H1 (cell line): ENCODE results near the gene SECTM1. TPM values are rescaled to one million over a fixed set of nuclear protein-coding genes. Genes with fewer than 3 reads are reported as not detected.

ENCODE experiments used
- CTCF ChIA-PET: fragments of 300-600 bp; sonication (Branson Sonifier 250); formaldehyde crosslinking; loops from one replicate; lab custom pipeline; 2021; ENCODE audit not compliant: partially characterized antibody; lab: Charles Lee
- POLR2A ChIA-PET: fragments of 300-600 bp; sonication (Branson Sonifier 250); formaldehyde crosslinking; loops from one replicate; lab custom pipeline; 2021; ENCODE audit warnings: inconsistent platforms; ENCODE audit not compliant: partially characterized antibody; lab: Charles Lee
- DNase-seq, 2 experiments: peaks; one replicate each; pipeline versions ENCODE4 v3.0.0 to v3.0.0-alpha.2; 2010 to 2022; ENCODE audit warnings: low spot score in 2 of 2, low read depth in 1 of 2, mixed read lengths in 1 of 2
- FAIRE-seq: peaks from 2 replicates; lab custom pipeline; 2011; peaks lifted over from hg19 to GRCh38; lab: Jason Lieb, UNC
- H2AFZ ChIP-seq: 2 replicates; pipeline ENCODE4 v1.8.1; 2012; ENCODE audit warnings: low read length, inconsistent platforms
- H2AK5ac ChIP-seq: 2 replicates; pipeline ENCODE4 v1.6.1; 2013; ENCODE audit warnings: low read depth, low read length
- H2BK120ac ChIP-seq: replicated peaks from 2 replicates; pipeline ENCODE3; 2013; ENCODE audit warnings: low read depth, low read length, inconsistent platforms
- H2BK12ac ChIP-seq: 2 replicates; pipeline ENCODE4 v1.6.1; 2013; ENCODE audit warnings: low read depth, low read length
- H2BK15ac ChIP-seq: 2 replicates; pipeline ENCODE4 v1.6.1; 2013; ENCODE audit warnings: low read length
- H2BK20ac ChIP-seq: 2 replicates; pipeline ENCODE4 v1.6.1; 2013; ENCODE audit warnings: low read length
- H2BK5ac ChIP-seq: 2 replicates; pipeline ENCODE4 v1.6.1; 2013; ENCODE audit warnings: low read depth, low read length
- H3K14ac ChIP-seq: 2 replicates; pipeline ENCODE4 v1.6.1; 2013; ENCODE audit warnings: inconsistent platforms; ENCODE audit not compliant: insufficient read length
- H3K18ac ChIP-seq: 2 replicates; pipeline ENCODE4 v1.6.1; 2013; ENCODE audit warnings: low read length; ENCODE audit errors: extremely low read depth
- H3K23ac ChIP-seq: 2 replicates; pipeline ENCODE4 v1.6.1; 2013; ENCODE audit warnings: inconsistent platforms; ENCODE audit not compliant: insufficient read length
- H3K23me2 ChIP-seq: 2 replicates; pipeline ENCODE4 v1.6.1; 2013; ENCODE audit warnings: low read depth, low read length
- H3K27ac ChIP-seq: 2 replicates; pipeline ENCODE4 v1.6.1; 2011; ENCODE audit warnings: low read depth, low read length, inconsistent platforms
- H3K27me3 ChIP-seq, 4 experiments: replicated peaks in 1 of 4; 1 replicate in 1 of 4; 2 replicates in 3 of 4; pipeline versions ENCODE4 v1.6.1 to v1.8.1; 2011 to 2013; ENCODE audit warnings: low read length in 3 of 4, mild to moderate bottlenecking in 3 of 4, inconsistent platforms in 2 of 4, mixed read lengths in 2 of 4, moderate library complexity in 1 of 4; ENCODE audit not compliant: control insufficient read depth in 3 of 4, insufficient read depth in 3 of 4; ENCODE audit errors: extremely low read depth in 1 of 4
- H3K36me3 ChIP-seq, 4 experiments: 2 replicates each; pipeline versions ENCODE4 v1.6.1 to v1.8.1; 2011 to 2013; ENCODE audit warnings: mild to moderate bottlenecking in 4 of 4, low read length in 3 of 4, moderate library complexity in 2 of 4, control low read depth in 1 of 4, inconsistent platforms in 1 of 4; ENCODE audit not compliant: insufficient read depth in 4 of 4, control insufficient read depth in 2 of 4
- H3K4ac ChIP-seq: replicated peaks from 2 replicates; pipeline ENCODE3; 2013; ENCODE audit warnings: low read length, low read depth, mixed read lengths, inconsistent platforms; ENCODE audit not compliant: insufficient read length
- H3K4me1 ChIP-seq, 4 experiments: replicated peaks in 1 of 4; 1 replicate in 1 of 4; 2 replicates in 3 of 4; pipeline versions ENCODE4 v1.6.1 to v1.8.1; 2011 to 2013; ENCODE audit warnings: low read length in 3 of 4, inconsistent platforms in 2 of 4, mixed read lengths in 1 of 4; ENCODE audit not compliant: insufficient read depth in 4 of 4, control insufficient read depth in 3 of 4
- H3K4me2 ChIP-seq, 2 experiments: 2 replicates each; pipeline versions ENCODE4 v1.6.1 to v1.8.1; 2011 to 2013; ENCODE audit warnings: low read depth in 2 of 2, low read length in 2 of 2, control low read depth in 1 of 2, inconsistent platforms in 1 of 2, mild to moderate bottlenecking in 1 of 2; ENCODE audit not compliant: insufficient read depth in 1 of 2
- H3K4me3 ChIP-seq, 4 experiments: fragments of 200-600, 300-600 bp in 1 of 4; sonication (generic), shearing (Covaris generic), sonication (Bioruptor Twin) in 1 of 4; 2 replicates each; pipeline versions ENCODE4 v1.5.1 to v1.8.1; 2011 to 2016; ENCODE audit warnings: low read length in 4 of 4, low read depth in 3 of 4, control low read depth in 2 of 4, inconsistent platforms in 2 of 4, mild to moderate bottlenecking in 2 of 4, mixed read lengths in 1 of 4, moderate library complexity in 1 of 4; ENCODE audit not compliant: insufficient read depth in 2 of 4; ENCODE audit errors: extremely low read depth in 1 of 4
- H3K56ac ChIP-seq: replicated peaks from 2 replicates; pipeline ENCODE3; 2013; ENCODE audit warnings: low read depth, mild to moderate bottlenecking, mixed read lengths, low read length, inconsistent platforms; ENCODE audit not compliant: insufficient read length
- H3K79me1 ChIP-seq: 2 replicates; pipeline ENCODE4 v1.6.1; 2013; ENCODE audit warnings: low read depth, low read length, control low read depth
- H3K79me2 ChIP-seq, 2 experiments: 2 replicates each; pipeline versions ENCODE4 v1.6.1 to v1.8.1; 2012 to 2013; ENCODE audit warnings: low read length in 2 of 2, mild to moderate bottlenecking in 2 of 2, inconsistent platforms in 1 of 2; ENCODE audit not compliant: insufficient read depth in 2 of 2, control insufficient read depth in 1 of 2
- H3K9ac ChIP-seq, 4 experiments: replicated peaks in 1 of 4; 1 replicate in 1 of 4; 2 replicates in 3 of 4; pipeline versions ENCODE4 v1.6.1 to v1.8.1; 2011 to 2013; ENCODE audit warnings: low read depth in 3 of 4, low read length in 3 of 4, control low read depth in 2 of 4, mild to moderate bottlenecking in 2 of 4, moderate library complexity in 2 of 4, inconsistent platforms in 1 of 4; ENCODE audit errors: extremely low read depth in 1 of 4
- H3K9me3 ChIP-seq, 2 experiments: 2 replicates each; pipeline versions ENCODE4 v1.6.1 to v1.8.1; 2012 to 2013; ENCODE audit warnings: mild to moderate bottlenecking in 2 of 2, moderate library complexity in 2 of 2, control low read depth in 1 of 2, inconsistent platforms in 1 of 2, low read depth in 1 of 2, low read length in 1 of 2, mixed read lengths in 1 of 2; ENCODE audit not compliant: insufficient read depth in 2 of 2
- H4K20me1 ChIP-seq, 2 experiments: replicated peaks in 1 of 2; 2 replicates each; pipeline versions ENCODE3 to v1.8.1; 2011 to 2013; ENCODE audit warnings: inconsistent platforms in 2 of 2, low read length in 2 of 2, mild to moderate bottlenecking in 1 of 2; ENCODE audit not compliant: insufficient read depth in 2 of 2, control insufficient read depth in 1 of 2
- H4K5ac ChIP-seq: 2 replicates; pipeline ENCODE4 v1.6.1; 2013; ENCODE audit warnings: low read length, low read depth, mixed read lengths, inconsistent platforms; ENCODE audit not compliant: insufficient read length
- H4K8ac ChIP-seq: 2 replicates; pipeline ENCODE4 v1.8.0; 2013; ENCODE audit warnings: mild to moderate bottlenecking, moderate library complexity, low read length, inconsistent platforms; ENCODE audit not compliant: insufficient read depth; ENCODE audit errors: extremely low read depth
- H4K91ac ChIP-seq: replicated peaks from 2 replicates; pipeline ENCODE3; 2013; ENCODE audit warnings: low read length, mixed read lengths, inconsistent platforms; ENCODE audit not compliant: insufficient read length
- GTF2F1 ChIP-seq: IDR thresholded peaks from 2 replicates; pipeline ENCODE4 v1.6.1; 2012; ENCODE audit warnings: low read depth, low read length, improper control_type of control experiment, borderline replicate concordance
- KDM1A ChIP-seq: fragments of 200-600, 300-600 bp; sonication (generic); IDR thresholded peaks from 2 replicates; pipeline ENCODE4 v1.7.1; 2016; ENCODE audit warnings: mild to moderate bottlenecking, low read length, borderline replicate concordance
- MAFK ChIP-seq: IDR thresholded peaks from 2 replicates; pipeline ENCODE4 v1.6.1; 2012; ENCODE audit warnings: low read depth, mild to moderate bottlenecking, improper control_type of control experiment, low read length
- SP1 ChIP-seq: IDR thresholded peaks from 2 replicates; pipeline ENCODE4 v1.6.1; 2011; ENCODE audit warnings: low read depth, low read length
- SP4 ChIP-seq: IDR thresholded peaks from 2 replicates; pipeline ENCODE4 v1.6.1; 2012; ENCODE audit warnings: low read length, inconsistent platforms
- SUZ12 ChIP-seq: fragments of 200-600 bp; sonication (generic); IDR thresholded peaks from 2 replicates; pipeline ENCODE4 v1.6.1; 2012; ENCODE audit warnings: mild to moderate bottlenecking, inconsistent platforms, low read length, moderate library complexity, mixed read lengths
- TAF1 ChIP-seq: IDR thresholded peaks from 2 replicates; pipeline ENCODE4 v1.6.1; 2011; ENCODE audit warnings: mild to moderate bottlenecking, low read depth, low read length
- YY1 ChIP-seq: IDR thresholded peaks from 2 replicates; pipeline ENCODE4 v1.6.1; 2011; ENCODE audit warnings: low read depth, mild to moderate bottlenecking, low read length
- WGBS, 2 experiments: shearing (Covaris generic) in 1 of 2; methylation state at CpG; one replicate each; pipeline versions ENCODE4 v1.1.6 to v1.1.7; 2013 to 2015; ENCODE audit warnings: low lambda C conversion rate in 2 of 2, mixed read lengths in 2 of 2, inconsistent platforms in 1 of 2, low coverage in 1 of 2, missing lambda C conversion rate in 1 of 2; ENCODE audit not compliant: insufficient replicate concordance in 2 of 2, insufficient coverage in 1 of 2, insufficient read length in 1 of 2; ENCODE audit errors: extremely low coverage in 1 of 2, missing lambda C conversion rate in 1 of 2; 5-methylcytosine and 5-hydroxymethylcytosine counted together
- polyA plus RNA-seq, 7 experiments: library from polyadenylated mRNA; depleted of rRNA in 3 of 7; stranded (reverse) in 5 of 7; unstranded in 2 of 7; fragments of >200 nt in 5 of 7; fragments of 200-250 nt in 2 of 7; gene quantifications; 1 replicate in 5 of 7; 2 replicates in 1 of 7; 4 replicates in 1 of 7; pipeline versions ENCODE4 v1.2.1 to v1.2.3, GENCODE V29; 2011 to 2013; ENCODE audit warnings: missing spikeins in 2 of 7, mixed read lengths in 2 of 7
- total RNA-seq: library from RNA; stranded (reverse); fragmentation: NEBNext Ultra II Directional; extraction: Animal tissue kit (Norgen Biotek cat#: 25700); gene quantifications from 2 replicates; pipeline ENCODE4 v1.2.1, GENCODE V29; 2021
- TF ChIP-seq, protein P1 (sequence below): IDR thresholded peaks from 2 replicates; pipeline ENCODE4 v1.6.1; 2012; ENCODE audit warnings: inconsistent platforms

The SECTM1 gene
- total and polyA plus RNA-seq, 2 of the 8 experiments (the other 6 are each of a cell fraction or from before 2014, with no cell fraction given): 0.20 to 0.65 TPM

DNA sequence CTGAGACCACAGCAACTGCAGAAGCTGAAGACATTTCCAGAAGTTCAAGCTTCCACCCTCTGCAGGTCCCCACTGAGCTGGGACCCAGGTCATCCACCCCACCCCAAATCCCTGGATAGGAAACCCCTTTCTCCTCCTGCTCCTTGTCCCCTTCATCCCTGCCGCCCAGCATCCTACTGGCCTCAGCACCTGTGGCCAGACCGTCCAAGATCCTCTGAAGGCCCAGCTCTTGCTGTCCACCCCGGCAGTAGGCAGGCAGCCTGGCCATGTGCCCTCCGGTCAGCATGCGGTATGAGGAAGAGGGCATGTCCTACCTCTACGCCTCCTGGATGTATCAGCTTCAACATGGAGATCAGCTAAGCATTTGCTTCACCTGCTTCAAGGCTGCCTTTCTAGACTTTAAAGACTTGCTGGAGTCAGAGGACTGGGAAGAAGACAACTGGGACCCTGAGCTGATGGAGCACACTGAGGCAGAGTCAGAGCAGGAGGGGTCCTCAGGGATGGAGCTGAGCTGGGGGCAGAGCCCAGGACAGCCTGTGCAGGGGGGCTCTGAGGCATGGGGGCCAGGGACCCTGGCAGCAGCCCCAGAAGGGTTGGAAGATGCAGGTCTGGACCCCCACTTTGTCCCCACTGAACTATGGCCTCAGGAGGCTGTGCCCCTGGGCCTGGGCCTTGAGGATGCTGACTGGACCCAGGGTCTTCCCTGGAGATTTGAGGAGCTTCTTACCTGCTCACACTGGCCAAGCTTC is 28.5 kb upstream of the SECTM1 start:
- no peak overlapping the region for H2AK5ac ChIP-seq
- H3K9me3 ChIP-seq: no peaks in the 10 kb centered on the region
- H3K79me2 ChIP-seq: no peaks in the 10 kb centered on the region
- no peak overlapping the region for H2BK20ac ChIP-seq
- peak overlapping the region; percentile 18; the same call in 1 of the 2 replicates for H4K8ac ChIP-seq
- no peaks in the 10 kb centered on the region; the same call in 1 of the 2 replicates for H3K79me1 ChIP-seq
- no peaks in the 10 kb centered on the region for H3K36me3 ChIP-seq
- POLR2A ChIA-PET: interaction anchor here (0.6 to 0.9 kb wide), 2 partner anchors 9 to 69 kb away, joined by 3 read pairs; no protein-coding TSS in a partner anchor
- no peak overlapping the region for H3K4me2 ChIP-seq
- CTCF ChIA-PET: interaction anchor here (0.6 to 1.6 kb wide), 7 partner anchors 14 to 157 kb away, joined by 3 to 4 read pairs (median 3); no protein-coding TSS in a partner anchor
- FAIRE-seq (no peak), DNase-seq (no peak)
- no peak overlapping the region; a peak in 1 of 7 replicates for H3K9ac ChIP-seq
- no peak overlapping the region for H2BK12ac ChIP-seq
- TF ChIP-seq SUZ12: no peak
- TF ChIP-seq YY1: no peak
- no peak for TF ChIP-seq TAF1
- TF ChIP-seq GTF2F1: no peak
- TF ChIP-seq, protein P1, sequence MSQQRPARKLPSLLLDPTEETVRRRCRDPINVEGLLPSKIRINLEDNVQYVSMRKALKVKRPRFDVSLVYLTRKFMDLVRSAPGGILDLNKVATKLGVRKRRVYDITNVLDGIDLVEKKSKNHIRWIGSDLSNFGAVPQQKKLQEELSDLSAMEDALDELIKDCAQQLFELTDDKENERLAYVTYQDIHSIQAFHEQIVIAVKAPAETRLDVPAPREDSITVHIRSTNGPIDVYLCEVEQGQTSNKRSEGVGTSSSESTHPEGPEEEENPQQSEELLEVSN: no peak
- no peak for TF ChIP-seq SP4
- TF ChIP-seq SP1: no peak
- no peak for TF ChIP-seq MAFK
- TF ChIP-seq KDM1A: no peak
- no peak overlapping the region for H2BK15ac ChIP-seq
- H2BK120ac ChIP-seq: no peak overlapping the region
- no peak overlapping the region for H3K18ac ChIP-seq
- no peak overlapping the region for H4K91ac ChIP-seq
- H3K4me1 ChIP-seq: peaks cover 0 to 5% (median under 1%) of the 10 kb centered on the region in 4 experiments; a peak in 5 of 7 replicates
- H3K4me3 ChIP-seq: no peak overlapping the region
- no peak overlapping the region for H3K23ac ChIP-seq
- no peak overlapping the region for H4K5ac ChIP-seq
- H2AFZ ChIP-seq: no peak overlapping the region
- H4K20me1 ChIP-seq: no peaks in the 10 kb centered on the region
- H2BK5ac ChIP-seq: no peak overlapping the region
- no peak overlapping the region for H3K14ac ChIP-seq
- WGBS, 2 experiments: 88% methylated on average over 6 of the region's 6 CpGs; no CpG with 5 or more reads in 1 of the 2 experiments
- no peak overlapping the region for H3K27ac ChIP-seq
- H3K23me2 ChIP-seq: no peaks in the 10 kb centered on the region
- peaks cover 0 to 3% (median 1%) of the 10 kb centered on the region in 4 experiments; a peak in 3 of 7 replicates for H3K27me3 ChIP-seq
- no peak overlapping the region for H3K56ac ChIP-seq
- H3K4ac ChIP-seq: peak overlapping the region; percentile 14
